C4-2B (cell line): ENCODE data around the gene JARID2.

ENCODE experiments used
- ZFX ChIP-seq: fragments of 450-650 bp; IDR thresholded peaks from 2 replicates; pipeline ENCODE4 v1.6.1; 2017
- TF ChIP-seq, protein P1 (sequence below): fragments of 450-650 bp; conservative IDR thresholded peaks from 2 replicates; pipeline ENCODE4 v1.5.1; 2017; ENCODE audit warnings: mild to moderate bottlenecking

DNA sequence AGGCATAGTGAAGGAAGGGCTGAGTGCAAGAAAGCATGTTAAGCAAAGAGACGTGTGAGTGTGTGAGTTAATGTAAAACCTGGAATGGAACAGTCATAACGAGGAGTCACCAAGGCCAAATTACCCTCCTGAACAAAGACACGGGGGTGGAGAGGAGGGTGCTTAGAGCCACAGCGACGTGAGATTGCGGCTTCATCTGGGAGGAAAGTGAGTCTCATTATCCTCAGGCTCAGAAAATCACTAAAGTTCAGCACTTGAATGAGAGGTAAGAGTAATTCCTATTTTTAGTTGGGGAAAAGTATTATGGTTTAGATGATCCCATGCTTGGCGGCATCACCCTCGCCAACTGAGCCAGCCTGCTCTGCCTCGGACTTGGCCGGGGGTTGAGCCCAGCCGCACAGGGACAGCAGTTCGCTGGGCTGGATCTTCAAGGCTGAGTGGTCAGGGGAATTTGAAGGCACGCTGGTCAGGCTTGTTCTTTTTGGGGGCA lies 280.4 kb downstream of the JARID2 start:
- TF ChIP-seq, protein P1, sequence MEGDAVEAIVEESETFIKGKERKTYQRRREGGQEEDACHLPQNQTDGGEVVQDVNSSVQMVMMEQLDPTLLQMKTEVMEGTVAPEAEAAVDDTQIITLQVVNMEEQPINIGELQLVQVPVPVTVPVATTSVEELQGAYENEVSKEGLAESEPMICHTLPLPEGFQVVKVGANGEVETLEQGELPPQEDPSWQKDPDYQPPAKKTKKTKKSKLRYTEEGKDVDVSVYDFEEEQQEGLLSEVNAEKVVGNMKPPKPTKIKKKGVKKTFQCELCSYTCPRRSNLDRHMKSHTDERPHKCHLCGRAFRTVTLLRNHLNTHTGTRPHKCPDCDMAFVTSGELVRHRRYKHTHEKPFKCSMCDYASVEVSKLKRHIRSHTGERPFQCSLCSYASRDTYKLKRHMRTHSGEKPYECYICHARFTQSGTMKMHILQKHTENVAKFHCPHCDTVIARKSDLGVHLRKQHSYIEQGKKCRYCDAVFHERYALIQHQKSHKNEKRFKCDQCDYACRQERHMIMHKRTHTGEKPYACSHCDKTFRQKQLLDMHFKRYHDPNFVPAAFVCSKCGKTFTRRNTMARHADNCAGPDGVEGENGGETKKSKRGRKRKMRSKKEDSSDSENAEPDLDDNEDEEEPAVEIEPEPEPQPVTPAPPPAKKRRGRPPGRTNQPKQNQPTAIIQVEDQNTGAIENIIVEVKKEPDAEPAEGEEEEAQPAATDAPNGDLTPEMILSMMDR, result no peak
- no peak for TF ChIP-seq ZFX
